Transverse colon (tissue), 4 donors: Measurements from ENCODE around the gene UMODL1. TPM values are rescaled to one million over a fixed set of nuclear protein-coding genes. Genes with fewer than 3 reads are reported as not detected.

Source experiments
- DNase-seq: peaks from one replicate; pipeline ENCODE4 v3.0.0-alpha.2; 2019
- H3K27ac ChIP-seq, 4 donors: fragments of 200-600 bp; sonication (generic); 2 replicates each; pipeline ENCODE4 v1.5.1; 2016 to 2018; ENCODE audit warnings: inconsistent platforms in 4 of 4
- H3K27me3 ChIP-seq: fragments of 200-600 bp; sonication (generic); 2 replicates; pipeline ENCODE4 v1.5.1; 2017; ENCODE audit warnings: inconsistent platforms
- H3K36me3 ChIP-seq, 4 donors: fragments of 200-600 bp; sonication (generic); 2 replicates each; pipeline ENCODE4 v1.5.1; 2017 to 2019; ENCODE audit warnings: inconsistent platforms in 4 of 4
- H3K4me1 ChIP-seq, 4 donors: fragments of 200-600 bp; sonication (generic); 2 replicates each; pipeline ENCODE4 v1.5.1; 2017 to 2020; ENCODE audit warnings: inconsistent platforms in 4 of 4
- H3K4me3 ChIP-seq, 4 donors: fragments of 200-600 bp; sonication (generic); 1 replicate in 1 of 4; 2 replicates in 3 of 4; pipeline versions ENCODE4 v1.5.1 to v1.6.1; 2017 to 2019; ENCODE audit warnings: inconsistent platforms in 4 of 4
- H3K9me3 ChIP-seq, 2 donors: fragments of 200-600 bp; sonication (generic); 2 replicates each; pipeline ENCODE4 v1.5.1; 2017 to 2019; ENCODE audit warnings: inconsistent platforms in 2 of 2
- EP300 ChIP-seq: sonication (generic); formaldehyde crosslinking; IDR thresholded peaks from one replicate; pipeline ENCODE4 v1.6.1; 2017; ENCODE audit warnings: antibody characterized with exemption, low read depth
- POLR2A ChIP-seq: fragments of 450-650 bp; IDR thresholded peaks from one replicate; pipeline ENCODE4 v1.6.1; 2016; ENCODE audit warnings: antibody characterized with exemption, mild to moderate bottlenecking, moderate library complexity
- POLR2AphosphoS5 ChIP-seq, 3 donors: sonication (generic); formaldehyde crosslinking; IDR thresholded peaks; one replicate each; pipeline ENCODE4 v1.6.1; 2016; ENCODE audit warnings: antibody characterized with exemption in 3 of 3
- WGBS, 2 donors: methylation state at CpG; one replicate each; pipeline ENCODE4 v1.1.5; 2018; ENCODE audit warnings: low coverage in 1 of 2; 5-methylcytosine and 5-hydroxymethylcytosine counted together
- in situ Hi-C, 4 donors: fragments of 200-750 bp; cut with MboI; loops; one replicate each; pipeline versions ENCODE4 v1.15.0 to v1.15.1; 2017; ENCODE audit warnings: low sequenced_read_pairs in 3 of 4, low pct_ligation_motif_present in 1 of 4, low pct_unique_long_range_greater_than_20kb in 1 of 4
- intact Hi-C: fragments of 100-400 bp; cut with DNase I; formaldehyde crosslinking; loops from one replicate; pipeline ENCODE4 v1.15.1; 2023; ENCODE audit warnings: low total_unique reads
- total RNA-seq, 4 donors: library from RNA; depleted of rRNA; stranded (reverse); fragments of >200 nt; gene quantifications; one replicate each; pipeline ENCODE4 v1.1.0, GENCODE V29; 2016
- TF ChIP-seq, protein P1 (sequence below), 5 experiments: fragments of 200-600 bp in 3 of 5; fragments of 450-650 bp in 2 of 5; sonication (generic) in 3 of 5; IDR thresholded peaks; 1 replicate in 2 of 5; 2 replicates in 3 of 5; pipeline ENCODE4 v1.5.1; 2016 to 2017; ENCODE audit warnings: antibody characterized with exemption in 5 of 5, inconsistent platforms in 3 of 5, mild to moderate bottlenecking in 2 of 5, moderate library complexity in 1 of 5

Gene UMODL1
- total RNA-seq, 4 donors from 2014 or later, result 0.16 to 3.2 (median 0.68) TPM; not detected in 1

- no peak overlapping the region for H3K4me3 ChIP-seq
- 39% methylated on average over 15 of the region's 15 CpGs; no CpG with 5 or more reads in 1 of the 2 donors for WGBS, 2 donors
- DNase-seq, result peak; percentile 66
- H3K9me3 ChIP-seq, result no peaks in the 10 kb centered on the region
- intact Hi-C loops, result loop anchor here (5.0 kb wide), 1 partner anchor 112 kb away; no protein-coding TSS in a partner anchor
- TF ChIP-seq POLR2AphosphoS5 (IDR thresholded peaks at IDR 0.05) (no peak), POLR2A (no peak)
- TF ChIP-seq, protein P1, sequence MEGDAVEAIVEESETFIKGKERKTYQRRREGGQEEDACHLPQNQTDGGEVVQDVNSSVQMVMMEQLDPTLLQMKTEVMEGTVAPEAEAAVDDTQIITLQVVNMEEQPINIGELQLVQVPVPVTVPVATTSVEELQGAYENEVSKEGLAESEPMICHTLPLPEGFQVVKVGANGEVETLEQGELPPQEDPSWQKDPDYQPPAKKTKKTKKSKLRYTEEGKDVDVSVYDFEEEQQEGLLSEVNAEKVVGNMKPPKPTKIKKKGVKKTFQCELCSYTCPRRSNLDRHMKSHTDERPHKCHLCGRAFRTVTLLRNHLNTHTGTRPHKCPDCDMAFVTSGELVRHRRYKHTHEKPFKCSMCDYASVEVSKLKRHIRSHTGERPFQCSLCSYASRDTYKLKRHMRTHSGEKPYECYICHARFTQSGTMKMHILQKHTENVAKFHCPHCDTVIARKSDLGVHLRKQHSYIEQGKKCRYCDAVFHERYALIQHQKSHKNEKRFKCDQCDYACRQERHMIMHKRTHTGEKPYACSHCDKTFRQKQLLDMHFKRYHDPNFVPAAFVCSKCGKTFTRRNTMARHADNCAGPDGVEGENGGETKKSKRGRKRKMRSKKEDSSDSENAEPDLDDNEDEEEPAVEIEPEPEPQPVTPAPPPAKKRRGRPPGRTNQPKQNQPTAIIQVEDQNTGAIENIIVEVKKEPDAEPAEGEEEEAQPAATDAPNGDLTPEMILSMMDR (IDR thresholded peaks at IDR 0.05), result peak; percentile 87 to 97 (median 95)
- no peaks in the 10 kb centered on the region for H3K27me3 ChIP-seq
- in situ Hi-C loops, result loop anchor here in 3 of 4 donors (5.0 to 10.0 kb wide), 3 partner anchors 112 to 299 kb away; no protein-coding TSS in a partner anchor
- H3K4me1 ChIP-seq, result peaks cover 0 to 10% (median 4%) of the 10 kb centered on the region in 4 donors
- H3K36me3 ChIP-seq, result no peaks in the 10 kb centered on the region
- H3K27ac ChIP-seq, result no peak overlapping the region
Measured at GRCh38 chr21:42145569-42146272, 74.6 kb downstream of the UMODL1 start.

- intact Hi-C loops, result loop anchor here (5.0 kb wide), 1 partner anchor 111 kb away; no protein-coding TSS in a partner anchor
- peaks cover 0 to 10% (median 4%) of the 10 kb centered on the region in 4 donors for H3K4me1 ChIP-seq
Measured at GRCh38 chr21:42146273-42146805, 75.2 kb downstream of the UMODL1 start.

DNA sequence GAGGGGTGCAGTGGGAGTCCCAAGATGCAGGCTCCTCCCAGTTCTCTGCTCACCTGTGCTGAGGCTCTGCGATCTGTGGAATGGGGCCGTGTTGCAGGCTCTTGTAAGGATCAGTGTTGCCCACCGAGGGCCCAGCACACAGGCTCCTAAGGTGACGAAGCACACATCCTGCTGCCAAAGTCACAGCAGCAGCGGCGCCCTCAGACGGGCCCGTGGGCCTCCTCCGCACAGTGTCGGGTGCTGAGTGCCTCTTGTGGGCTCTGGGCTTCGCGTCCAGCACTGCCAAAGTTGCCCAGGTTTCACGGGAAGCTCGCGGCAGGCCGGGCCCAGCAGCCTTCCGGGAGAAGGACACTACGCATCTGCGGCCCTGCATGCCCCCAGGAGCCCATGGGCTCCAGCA, 75.7 kb downstream of the UMODL1 start:
- no peaks in the 10 kb centered on the region for H3K36me3 ChIP-seq
- intact Hi-C loops, result loop anchor here (5.0 kb wide), 1 partner anchor 110 kb away; no protein-coding TSS in a partner anchor
- in situ Hi-C loops, result loop anchor here in 3 of 4 donors (5.0 to 10.0 kb wide), 3 partner anchors 110 to 298 kb away; no protein-coding TSS in a partner anchor
- peaks cover 0 to 14% (median 4%) of the 10 kb centered on the region in 4 donors for H3K4me1 ChIP-seq
- H3K4me3 ChIP-seq, result no peak overlapping the region
- 84% methylated on average over 19 of the region's 19 CpGs; no CpG with 5 or more reads in 1 of the 2 donors for WGBS, 2 donors
- TF ChIP-seq EP300, result no peak
- TF ChIP-seq, protein P1 (IDR thresholded peaks at IDR 0.05), result no peak
- TF ChIP-seq POLR2A, result no peak
- TF ChIP-seq POLR2AphosphoS5 (IDR thresholded peaks at IDR 0.05), result no peak
- H3K27ac ChIP-seq, result no peak overlapping the region
- DNase-seq, result no peak
- H3K27me3 ChIP-seq, result no peaks in the 10 kb centered on the region
- no peaks in the 10 kb centered on the region for H3K9me3 ChIP-seq

More at GRCh38 chr21:42146273-42146805, 75.2 kb downstream of the UMODL1 start:
- Histone ChIP-seq H3K27me3 (no peaks in the 10 kb centered on the region), H3K4me3 (no peak overlapping the region), H3K36me3 (no peaks in the 10 kb centered on the region), H3K9me3 (no peaks in the 10 kb centered on the region), H3K27ac (no peak overlapping the region)
- WGBS, 2 donors, result 84% methylated on average over 4 of the region's 10 CpGs; no CpG with 5 or more reads in 1 of the 2 donors
- TF ChIP-seq EP300, result no peak
- in situ Hi-C loops, result loop anchor here in 3 of 4 donors (5.0 to 10.0 kb wide), 3 partner anchors 111 to 298 kb away; no protein-coding TSS in a partner anchor
- DNase-seq, result no peak

- intact Hi-C loops, result loop anchor here (5.0 kb wide), 1 partner anchor 110 kb away; no protein-coding TSS in a partner anchor
- Histone ChIP-seq H3K4me3 (no peak overlapping the region), H3K36me3 (no peaks in the 10 kb centered on the region), H3K27me3 (no peaks in the 10 kb centered on the region), H3K4me1 (peaks cover 0 to 16% (median 4%) of the 10 kb centered on the region in 4 donors), H3K27ac (no peak overlapping the region), H3K9me3 (no peaks in the 10 kb centered on the region)
- TF ChIP-seq EP300, result no peak
- TF ChIP-seq POLR2A, result no peak
- TF ChIP-seq, protein P1 (IDR thresholded peaks at IDR 0.05), result no peak
- no peak for TF ChIP-seq POLR2AphosphoS5 (IDR thresholded peaks at IDR 0.05)
- DNase-seq, result no peak
- in situ Hi-C loops, result loop anchor here in 3 of 4 donors (5.0 to 10.0 kb wide), 3 partner anchors 110 to 297 kb away; no protein-coding TSS in a partner anchor
- WGBS, 2 donors, result 82 to 87% methylated on average over 2 to 13 of the region's 13 CpGs
Measured at GRCh38 chr21:42147386-42148020, 76.4 kb downstream of the UMODL1 start.
